Measurements from ENCODE around the gene DDHD1.

The DDHD1 gene

GRCh38 chr14:53034688-53035230, 118.4 kb downstream of the DDHD1 start:
- TF ChIP-seq, protein P1, sequence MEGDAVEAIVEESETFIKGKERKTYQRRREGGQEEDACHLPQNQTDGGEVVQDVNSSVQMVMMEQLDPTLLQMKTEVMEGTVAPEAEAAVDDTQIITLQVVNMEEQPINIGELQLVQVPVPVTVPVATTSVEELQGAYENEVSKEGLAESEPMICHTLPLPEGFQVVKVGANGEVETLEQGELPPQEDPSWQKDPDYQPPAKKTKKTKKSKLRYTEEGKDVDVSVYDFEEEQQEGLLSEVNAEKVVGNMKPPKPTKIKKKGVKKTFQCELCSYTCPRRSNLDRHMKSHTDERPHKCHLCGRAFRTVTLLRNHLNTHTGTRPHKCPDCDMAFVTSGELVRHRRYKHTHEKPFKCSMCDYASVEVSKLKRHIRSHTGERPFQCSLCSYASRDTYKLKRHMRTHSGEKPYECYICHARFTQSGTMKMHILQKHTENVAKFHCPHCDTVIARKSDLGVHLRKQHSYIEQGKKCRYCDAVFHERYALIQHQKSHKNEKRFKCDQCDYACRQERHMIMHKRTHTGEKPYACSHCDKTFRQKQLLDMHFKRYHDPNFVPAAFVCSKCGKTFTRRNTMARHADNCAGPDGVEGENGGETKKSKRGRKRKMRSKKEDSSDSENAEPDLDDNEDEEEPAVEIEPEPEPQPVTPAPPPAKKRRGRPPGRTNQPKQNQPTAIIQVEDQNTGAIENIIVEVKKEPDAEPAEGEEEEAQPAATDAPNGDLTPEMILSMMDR (IDR thresholded peaks at IDR 0.05; ENCODE audit: low read depth, low read length), result no peak
- no peak for DNase-seq
- Histone ChIP-seq H3K27me3 (no peaks in the 10 kb centered on the region), H3K36me3 (peaks cover 26% of the 10 kb centered on the region), H3K4me1 (no peaks in the 10 kb centered on the region), H3K9me3 (no peaks in the 10 kb centered on the region), H3K4me3 (ENCODE audit: low read depth, low read length) (no peak overlapping the region)

DNA sequence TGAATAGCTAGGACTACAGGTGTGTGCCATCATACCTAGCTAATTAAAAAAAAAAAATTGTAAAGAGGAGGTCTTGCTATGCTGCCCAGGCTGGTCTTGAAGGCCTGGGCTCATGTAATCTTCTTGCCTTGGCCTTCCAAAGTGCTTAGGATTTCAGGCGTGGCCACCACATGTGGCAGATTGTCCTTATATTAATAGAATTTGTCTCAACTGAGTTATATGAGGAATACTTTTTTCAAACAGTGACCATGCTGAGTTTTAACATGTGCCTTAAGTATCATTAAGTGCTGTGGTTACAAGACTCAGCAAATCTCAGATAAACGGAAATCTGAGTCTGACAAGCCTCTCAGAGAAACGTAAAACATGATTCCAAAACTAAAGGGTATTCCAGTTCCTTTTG, 119.1 kb downstream of the DDHD1 start:
- Histone ChIP-seq H3K36me3 (peaks cover 18% of the 10 kb centered on the region), H3K27me3 (no peaks in the 10 kb centered on the region), H3K4me3 (ENCODE audit: low read depth, low read length) (no peak overlapping the region), H3K4me1 (no peaks in the 10 kb centered on the region), H3K9me3 (no peaks in the 10 kb centered on the region)
- no peak for DNase-seq
- TF ChIP-seq, protein P1 (IDR thresholded peaks at IDR 0.05; ENCODE audit: low read depth, low read length), result no peak

GRCh38 chr14:53032838-53033390, 120.2 kb downstream of the DDHD1 start:
- peaks cover 17% of the 10 kb centered on the region for H3K36me3 ChIP-seq
- TF ChIP-seq, protein P1 (IDR thresholded peaks at IDR 0.05; ENCODE audit: low read depth, low read length), result no peak
- H3K4me3 ChIP-seq (ENCODE audit: low read depth, low read length), result no peak overlapping the region
- no peaks in the 10 kb centered on the region for H3K27me3 ChIP-seq
- no peak for DNase-seq
- no peaks in the 10 kb centered on the region for H3K4me1 ChIP-seq
- H3K9me3 ChIP-seq, result no peaks in the 10 kb centered on the region

DNA sequence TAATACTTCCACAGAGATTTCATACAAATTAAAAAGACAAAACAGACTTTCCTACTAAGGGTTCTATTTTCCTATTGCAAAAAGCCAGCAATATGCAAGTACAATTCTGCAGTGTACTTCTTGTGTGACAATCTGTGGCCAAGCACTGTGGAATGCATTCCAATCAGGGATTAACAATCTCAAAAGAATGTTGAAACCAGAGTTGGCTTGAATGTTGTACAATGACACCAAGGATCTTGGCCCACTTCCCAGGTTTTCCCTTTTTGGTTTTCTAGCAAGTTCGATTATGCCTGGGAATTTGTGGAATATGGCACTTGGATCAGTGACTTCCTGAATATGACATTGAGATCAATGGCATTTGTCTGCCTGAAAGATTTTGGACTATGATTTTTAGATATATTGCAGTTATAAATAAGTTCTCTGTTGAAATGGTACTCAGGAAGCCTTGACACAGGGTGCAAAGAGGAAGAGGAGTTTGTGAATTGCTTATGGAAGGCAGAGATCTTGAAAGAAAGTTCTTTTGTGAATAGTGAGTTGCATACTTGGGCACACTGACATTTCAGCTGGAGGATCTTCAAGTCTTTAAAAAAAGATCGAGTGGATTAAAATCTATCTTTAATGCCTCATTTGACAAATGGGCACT, 120.8 kb downstream of the DDHD1 start:
- Histone ChIP-seq H3K4me1 (no peaks in the 10 kb centered on the region), H3K9me3 (no peaks in the 10 kb centered on the region), H3K36me3 (peaks cover 12% of the 10 kb centered on the region), H3K4me3 (ENCODE audit: low read depth, low read length) (no peak overlapping the region), H3K27me3 (no peaks in the 10 kb centered on the region)
- TF ChIP-seq, protein P1 (IDR thresholded peaks at IDR 0.05; ENCODE audit: low read depth, low read length), result no peak
- no peak for DNase-seq

DNA sequence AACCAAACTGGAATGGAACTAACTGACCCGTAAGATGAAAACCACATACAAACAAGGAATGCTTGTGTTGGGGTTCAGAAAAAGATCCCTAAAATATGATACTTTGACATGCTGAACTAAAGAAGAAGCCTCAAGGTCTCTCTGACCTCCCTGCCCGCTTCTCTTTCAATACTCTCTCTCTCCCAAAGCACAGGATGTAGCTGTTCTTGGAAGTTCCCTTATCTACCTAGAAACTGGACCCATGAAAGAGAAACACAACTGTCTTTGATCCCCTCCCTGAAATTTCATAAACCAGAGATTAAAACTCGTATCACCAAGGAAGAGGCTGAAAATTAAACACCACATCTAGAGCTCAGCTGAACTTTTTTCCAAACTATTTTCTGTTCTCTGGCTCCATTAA, 125.6 kb downstream of the DDHD1 start:
- Histone ChIP-seq H3K4me3 (ENCODE audit: low read depth, low read length) (no peak overlapping the region), H3K27me3 (no peaks in the 10 kb centered on the region), H3K9me3 (no peaks in the 10 kb centered on the region), H3K36me3 (no peaks in the 10 kb centered on the region), H3K4me1 (no peaks in the 10 kb centered on the region)
- TF ChIP-seq, protein P1 (IDR thresholded peaks at IDR 0.05; ENCODE audit: low read depth, low read length), result no peak
- DNase-seq, result no peak

- Histone ChIP-seq H3K36me3 (no peaks in the 10 kb centered on the region), H3K4me3 (ENCODE audit: low read depth, low read length) (no peak overlapping the region), H3K9me3 (no peaks in the 10 kb centered on the region), H3K4me1 (no peaks in the 10 kb centered on the region), H3K27me3 (no peaks in the 10 kb centered on the region)
- TF ChIP-seq, protein P1 (IDR thresholded peaks at IDR 0.05; ENCODE audit: low read depth, low read length), result no peak
- no peak for DNase-seq
Observed at GRCh38 chr14:53027041-53027440, 126.1 kb downstream of the DDHD1 start.

All from BE2C (cell line).